Activated CD4-positive, alpha-beta T cell treated with anti-CD3 and anti-CD28 coated beads, Interleukin-2, amount 50 U/mL, for 24 hours (primary cell): ENCODE measurements around the gene SEPTIN8.

ENCODE experiments used
- DNase-seq, 2 donors: peaks; one replicate each; pipeline ENCODE4 v3.0.0-alpha.2; 2020; ENCODE audit warnings: low read depth in 1 of 2, low spot score in 1 of 2

Gene SEPTIN8

DNA sequence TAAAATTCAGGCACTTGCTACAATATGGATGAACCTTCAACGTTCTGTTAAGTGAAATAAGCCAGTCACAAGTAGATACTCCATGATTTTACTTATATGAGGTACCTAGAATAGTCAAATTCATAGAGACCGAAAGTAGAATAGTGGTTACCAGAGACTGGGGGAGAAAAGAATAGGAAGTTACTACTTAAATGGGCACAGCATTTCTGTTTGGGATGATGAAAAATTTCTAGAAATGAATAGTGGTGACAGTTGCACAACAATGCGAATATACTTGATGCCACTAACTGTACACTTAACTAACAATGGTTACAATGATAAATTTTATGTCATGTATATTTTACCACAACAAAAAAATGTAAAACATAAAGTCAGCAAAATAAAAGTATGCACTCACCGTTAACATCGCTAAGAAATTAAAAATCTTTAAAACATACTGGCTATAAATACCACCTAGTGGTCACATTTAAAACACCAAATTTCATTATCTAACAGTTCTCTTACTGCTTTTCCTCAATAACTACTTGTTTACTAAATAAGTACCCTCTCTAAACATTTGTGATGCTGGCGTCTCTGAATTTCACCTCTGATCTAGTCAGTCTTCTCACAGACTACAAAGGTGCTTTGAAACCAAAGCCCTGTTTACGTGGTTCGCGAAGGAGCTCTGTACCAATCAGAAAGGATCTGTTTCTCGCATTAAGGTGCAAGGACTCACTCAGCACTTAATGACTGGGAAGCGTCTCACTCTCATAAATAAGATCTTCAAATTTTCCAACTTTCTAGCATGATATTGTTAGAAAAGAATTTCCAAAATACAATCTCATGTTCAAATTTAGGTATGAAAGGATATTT lies 62.4 kb downstream of the SEPTIN8 start:
- DNase-seq: no peak

DNA sequence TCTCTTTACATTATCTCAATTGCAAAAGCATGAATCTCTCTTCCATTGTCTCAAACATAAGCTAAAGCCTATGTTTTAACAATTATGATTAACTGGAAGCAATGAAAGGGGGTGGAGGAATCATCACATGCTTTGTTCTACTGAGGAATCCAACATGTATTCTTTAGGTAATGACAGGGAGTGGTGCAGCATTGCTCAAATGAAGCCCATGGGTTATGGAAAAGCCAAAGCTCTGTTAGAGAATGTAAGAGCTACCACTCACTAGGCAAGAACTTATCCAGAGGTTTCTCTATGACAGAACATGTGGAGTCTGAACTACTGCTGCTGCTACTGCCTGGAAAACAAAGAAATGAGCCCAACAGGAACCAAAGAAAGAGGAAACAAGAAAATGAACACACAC lies 68.4 kb downstream of the SEPTIN8 start:
- no peak for DNase-seq

DNA sequence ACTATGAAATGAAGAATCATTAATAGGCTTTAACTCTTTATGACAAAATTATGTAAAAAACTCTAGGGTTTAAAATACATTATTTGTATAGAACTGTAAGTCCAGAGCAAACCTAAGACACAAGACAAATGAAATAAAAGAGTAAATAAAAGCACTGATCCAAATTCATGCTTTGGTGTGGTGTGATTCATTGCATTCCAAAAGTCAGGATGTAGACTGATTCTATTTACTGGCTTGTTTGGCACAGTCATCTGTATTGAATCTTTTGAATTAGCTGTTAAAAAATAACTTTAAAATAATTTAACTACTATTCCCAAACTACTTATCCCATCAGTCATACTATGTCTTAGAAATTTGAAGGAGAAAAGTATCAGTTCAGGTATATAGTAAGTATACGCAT lies 72.2 kb downstream of the SEPTIN8 start:
- no peak for DNase-seq
